Smooth muscle cell (in vitro differentiated cells): ENCODE data around the gene CSAD. TPM values are rescaled to one million over a fixed set of nuclear protein-coding genes. Genes with fewer than 3 reads are reported as not detected.
A peak's percentile ranks its signal among the peaks of the same experiment; 100 is the strongest.

ENCODE experiments used
- DNase-seq: peaks from one replicate; lab custom pipeline; 2025; ENCODE audit not compliant: unreplicated experiment; lab: John Stamatoyannopoulos, UW
- H2AFZ ChIP-seq: fragments of 200-600 bp; sonication (generic); 2 replicates; pipeline ENCODE4 v1.6.0; 2016; ENCODE audit warnings: antibody characterized with exemption, low read depth, mild to moderate bottlenecking
- H3F3A ChIP-seq: fragments of 200-600 bp; sonication (generic); 2 replicates; pipeline ENCODE4 v1.6.0; 2017; ENCODE audit warnings: antibody characterized with exemption, low read depth
- H3K27ac ChIP-seq: fragments of 200-600 bp; sonication (generic); 2 replicates; pipeline ENCODE4 v1.5.1; 2016; ENCODE audit warnings: low read depth, mild to moderate bottlenecking
- H3K27me3 ChIP-seq: fragments of 200-600 bp; sonication (generic); 2 replicates; pipeline ENCODE4 v1.6.1; 2016; ENCODE audit warnings: low read depth, mild to moderate bottlenecking
- H3K36me3 ChIP-seq: fragments of 200-600 bp; sonication (generic); 2 replicates; pipeline ENCODE4 v1.5.1; 2016; ENCODE audit warnings: low read depth
- H3K4me1 ChIP-seq: fragments of 200-600 bp; sonication (generic); 2 replicates; pipeline ENCODE4 v1.5.1; 2016; ENCODE audit warnings: low read depth
- H3K4me2 ChIP-seq: fragments of 200-600 bp; sonication (generic); 2 replicates; pipeline ENCODE4 v1.6.0; 2016; ENCODE audit warnings: mild to moderate bottlenecking
- H3K4me3 ChIP-seq: fragments of 200-600 bp; sonication (generic); 2 replicates; pipeline ENCODE4 v1.5.1; 2016; ENCODE audit warnings: mild to moderate bottlenecking
- H3K79me2 ChIP-seq: fragments of 200-600 bp; sonication (generic); 2 replicates; pipeline ENCODE4 v1.6.0; 2016; ENCODE audit warnings: low read depth, mild to moderate bottlenecking
- H3K9ac ChIP-seq: fragments of 200-600 bp; sonication (generic); 2 replicates; pipeline ENCODE4 v1.6.0; 2016; ENCODE audit warnings: low read depth
- H3K9me3 ChIP-seq: fragments of 200-600 bp; sonication (generic); replicated peaks from 2 replicates; pipeline ENCODE4 v1.5.1; 2016; ENCODE audit warnings: low read depth
- H4K20me1 ChIP-seq: fragments of 200-600 bp; sonication (generic); 2 replicates; pipeline ENCODE4 v1.6.0; 2016; ENCODE audit warnings: low read depth
- WGBS: methylation state at CpG from one replicate; pipeline ENCODE4 v1.1.7; 2016; ENCODE audit warnings: low lambda C conversion rate; 5-methylcytosine and 5-hydroxymethylcytosine counted together
- polyA plus RNA-seq: library from polyadenylated mRNA; unstranded; fragments of >200 nt; fragmentation: Nextera tagmentation; extraction: Ambion mirVana; gene quantifications from 2 replicates; pipeline ENCODE4 v1.2.1, GENCODE V29; 2016
- total RNA-seq: library from RNA; depleted of rRNA; stranded (reverse); fragments of >200 nt; gene quantifications from 2 replicates; pipeline ENCODE4 v1.2.3, GENCODE V29; 2014
- TF ChIP-seq, protein P1 (sequence below): fragments of 200-600 bp; sonication (generic); IDR thresholded peaks from 2 replicates; pipeline ENCODE4 v1.5.1; 2017; ENCODE audit warnings: borderline replicate concordance, mild to moderate bottlenecking, antibody characterized with exemption; ENCODE audit not compliant: insufficient read depth, poor library complexity, severe bottlenecking

Gene CSAD
- total and polyA plus RNA-seq, 2 experiments from 2014 or later, result 4.8 to 10.6 TPM

DNA sequence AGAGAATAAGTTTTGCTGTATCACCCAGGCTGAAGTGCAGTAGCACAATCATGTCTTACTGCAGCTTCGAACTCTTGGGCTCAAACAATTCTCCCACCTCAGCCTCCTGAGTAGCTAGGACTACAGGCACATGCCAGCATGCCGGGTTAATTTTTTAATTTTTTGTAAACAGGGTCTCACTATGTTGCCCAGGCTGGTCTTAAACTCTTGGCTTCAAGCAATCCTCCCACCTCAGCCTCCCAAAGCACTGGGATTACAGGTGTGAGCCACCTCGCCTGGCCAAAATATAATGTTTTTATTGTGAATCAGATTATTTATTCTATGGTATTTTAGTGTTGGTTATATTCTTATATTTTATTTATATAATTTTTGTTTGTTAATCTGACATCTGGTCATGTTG lies 4.0 kb downstream of the CSAD start:
- Histone ChIP-seq H4K20me1 (no peaks in the 10 kb centered on the region), H3K4me1 (peaks cover 16% of the 10 kb centered on the region), H3K4me3 (no peak overlapping the region), H3K27ac (no peak overlapping the region), H2AFZ (no peak overlapping the region), H3K9ac (no peak overlapping the region), H3K9me3 (no peaks in the 10 kb centered on the region), H3K4me2 (no peak overlapping the region), H3F3A (peaks cover 11% of the 10 kb centered on the region), H3K36me3 (no peaks in the 10 kb centered on the region), H3K27me3 (no peaks in the 10 kb centered on the region), H3K79me2 (peaks cover 8% of the 10 kb centered on the region)
- DNase-seq, result no peak
- TF ChIP-seq, protein P1, sequence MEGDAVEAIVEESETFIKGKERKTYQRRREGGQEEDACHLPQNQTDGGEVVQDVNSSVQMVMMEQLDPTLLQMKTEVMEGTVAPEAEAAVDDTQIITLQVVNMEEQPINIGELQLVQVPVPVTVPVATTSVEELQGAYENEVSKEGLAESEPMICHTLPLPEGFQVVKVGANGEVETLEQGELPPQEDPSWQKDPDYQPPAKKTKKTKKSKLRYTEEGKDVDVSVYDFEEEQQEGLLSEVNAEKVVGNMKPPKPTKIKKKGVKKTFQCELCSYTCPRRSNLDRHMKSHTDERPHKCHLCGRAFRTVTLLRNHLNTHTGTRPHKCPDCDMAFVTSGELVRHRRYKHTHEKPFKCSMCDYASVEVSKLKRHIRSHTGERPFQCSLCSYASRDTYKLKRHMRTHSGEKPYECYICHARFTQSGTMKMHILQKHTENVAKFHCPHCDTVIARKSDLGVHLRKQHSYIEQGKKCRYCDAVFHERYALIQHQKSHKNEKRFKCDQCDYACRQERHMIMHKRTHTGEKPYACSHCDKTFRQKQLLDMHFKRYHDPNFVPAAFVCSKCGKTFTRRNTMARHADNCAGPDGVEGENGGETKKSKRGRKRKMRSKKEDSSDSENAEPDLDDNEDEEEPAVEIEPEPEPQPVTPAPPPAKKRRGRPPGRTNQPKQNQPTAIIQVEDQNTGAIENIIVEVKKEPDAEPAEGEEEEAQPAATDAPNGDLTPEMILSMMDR, result no peak
- WGBS, result 97% methylated on average over 3 of the region's 3 CpGs

DNA sequence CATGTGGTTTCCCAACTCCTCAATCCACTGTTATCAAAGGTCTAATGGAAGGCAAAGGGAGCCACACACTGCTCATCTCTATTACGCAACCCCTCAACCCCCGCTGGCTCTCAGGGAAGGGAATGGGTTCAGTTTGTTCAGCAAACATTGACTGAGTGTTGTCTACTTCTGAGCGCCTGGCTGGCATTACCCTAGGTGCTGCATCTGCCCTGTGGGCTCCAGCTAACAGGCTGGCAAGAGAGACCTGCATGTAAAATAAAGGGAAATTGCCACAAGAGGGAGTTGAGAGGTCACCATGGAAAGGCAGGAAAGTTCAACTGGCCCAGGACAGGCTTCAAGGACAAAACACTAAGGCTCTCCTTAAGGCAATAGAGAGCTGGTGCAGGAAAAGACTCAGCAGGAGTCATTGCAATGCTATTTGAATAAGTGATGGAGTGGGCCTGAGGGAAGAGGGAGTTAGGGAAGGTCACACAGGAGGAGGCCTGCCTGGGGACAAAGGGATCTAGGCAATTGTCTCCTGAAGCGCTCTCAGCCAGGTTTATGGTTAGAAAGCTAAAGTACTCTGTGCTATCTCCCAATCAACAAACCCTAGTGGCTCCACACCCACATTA lies 5.7 kb downstream of the CSAD start:
- Histone ChIP-seq H3K9ac (no peak overlapping the region), H4K20me1 (no peaks in the 10 kb centered on the region), H3K4me2 (no peak overlapping the region), H3K4me3 (no peak overlapping the region), H3K27me3 (no peaks in the 10 kb centered on the region), H3K36me3 (no peaks in the 10 kb centered on the region), H2AFZ (no peak overlapping the region), H3K27ac (no peak overlapping the region), H3K79me2 (peaks cover 6% of the 10 kb centered on the region), H3F3A (peaks cover 10% of the 10 kb centered on the region), H3K4me1 (peaks cover 13% of the 10 kb centered on the region), H3K9me3 (no peaks in the 10 kb centered on the region)
- DNase-seq, result no peak
- TF ChIP-seq, protein P1, result no peak
- WGBS, result 45% methylated on average over 4 of the region's 4 CpGs

DNA sequence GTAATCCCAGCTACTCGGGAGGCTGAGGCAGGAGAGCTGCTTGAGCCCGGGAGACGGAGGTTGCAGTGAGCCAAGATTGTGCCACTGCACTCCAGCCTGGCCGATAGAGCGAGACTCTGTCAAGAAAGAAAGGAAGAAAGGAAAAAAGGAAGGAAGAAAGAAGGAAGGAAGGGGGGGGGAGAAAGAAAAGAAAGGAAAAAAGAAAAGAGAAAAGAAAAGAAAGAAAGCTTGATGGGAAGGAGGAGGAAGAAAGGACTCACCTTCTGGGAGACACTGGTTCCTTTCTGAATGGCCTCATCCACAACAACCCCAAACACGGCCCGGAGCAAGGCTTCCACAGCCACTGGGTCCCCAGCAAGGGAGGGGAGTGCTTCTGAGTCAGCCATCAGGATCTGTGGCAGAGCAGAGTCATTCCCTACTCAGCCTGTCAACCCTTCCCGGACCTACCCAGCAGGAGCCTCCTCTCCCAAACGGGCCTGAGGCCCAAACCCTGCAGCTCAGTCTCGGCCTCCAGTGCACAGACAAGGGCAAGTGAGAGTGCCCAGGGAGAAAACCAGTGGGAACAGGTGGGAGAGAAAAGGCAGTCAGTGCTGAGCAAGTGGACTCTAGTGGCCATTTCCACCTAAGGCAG lies 7.5 kb downstream of the CSAD start:
- Histone ChIP-seq H3K4me3 (no peak overlapping the region), H3K4me2 (no peak overlapping the region), H3F3A (no peaks in the 10 kb centered on the region), H3K79me2 (peaks cover 3% of the 10 kb centered on the region), H3K9me3 (no peaks in the 10 kb centered on the region), H3K27ac (no peak overlapping the region), H3K36me3 (no peaks in the 10 kb centered on the region), H3K27me3 (no peaks in the 10 kb centered on the region), H3K9ac (no peak overlapping the region), H2AFZ (no peak overlapping the region), H4K20me1 (no peaks in the 10 kb centered on the region), H3K4me1 (peaks cover 3% of the 10 kb centered on the region)
- DNase-seq, result no peak
- TF ChIP-seq, protein P1, result no peak
- WGBS, result 62% methylated on average over 10 of the region's 10 CpGs

DNA sequence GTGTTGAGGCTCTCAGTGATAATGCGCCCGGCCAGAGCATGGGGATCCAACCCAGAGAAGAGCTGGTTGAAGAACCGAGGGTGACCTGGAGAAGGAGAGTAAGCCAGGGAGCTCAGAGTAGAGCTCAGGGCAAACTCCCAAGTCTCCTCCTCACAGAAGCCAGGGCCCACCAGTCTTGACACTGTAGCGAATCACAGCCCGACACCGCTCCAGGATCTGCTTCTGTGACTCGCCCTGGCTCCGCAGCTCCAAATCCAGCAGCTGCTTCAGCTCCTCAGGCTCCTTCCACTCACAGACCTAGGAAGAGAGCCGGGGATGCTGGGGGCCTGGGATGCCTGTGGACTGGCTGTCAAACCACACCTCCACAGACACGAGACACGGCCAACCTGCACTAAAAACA lies 8.4 kb downstream of the CSAD start:
- TF ChIP-seq, protein P1, result no peak
- H3K79me2 ChIP-seq, result peaks cover 3% of the 10 kb centered on the region
- no peaks in the 10 kb centered on the region for H3K9me3 ChIP-seq
- H3K4me1 ChIP-seq, result peaks cover 3% of the 10 kb centered on the region
- H3K4me3 ChIP-seq, result no peak overlapping the region
- H3K36me3 ChIP-seq, result no peaks in the 10 kb centered on the region
- H4K20me1 ChIP-seq, result no peaks in the 10 kb centered on the region
- H3K27me3 ChIP-seq, result no peaks in the 10 kb centered on the region
- H3K9ac ChIP-seq, result no peak overlapping the region
- WGBS, result 61% methylated on average over 11 of the region's 11 CpGs
- no peaks in the 10 kb centered on the region for H3F3A ChIP-seq
- H3K27ac ChIP-seq, result no peak overlapping the region
- H2AFZ ChIP-seq, result no peak overlapping the region
- peak overlapping the region; percentile 59 for H3K4me2 ChIP-seq
- DNase-seq, result no peak
